HCT116 (cell line): ENCODE data around the gene WDR59. TPM values are rescaled to one million over a fixed set of nuclear protein-coding genes. Genes with fewer than 3 reads are reported as not detected.

Experiments
- ATAC-seq: fragments of 200-7000 bp; cut with Tn5 transposase; 2 replicates; pipeline ENCODE4 v1.9.1; 2020; ENCODE audit warnings: mild to moderate bottlenecking, moderate library complexity
- BruUV-seq: library from RNA; stranded (reverse); fragments of 400-500 nt; replicated peaks from 2 replicates; lab custom pipeline; 2021; lab: Mats Ljungman, UMichigan
- CTCF ChIA-PET: fragments of 300-600 bp; sonication (Branson Sonifier 250); formaldehyde crosslinking; loops from one replicate; lab custom pipeline; 2021; ENCODE audit warnings: antibody characterized with exemption; lab: Charles Lee
- POLR2A ChIA-PET: fragments of 300-600, 350-600 bp; sonication (Branson Sonifier 250); formaldehyde crosslinking; loops from one replicate; lab custom pipeline; 2021; ENCODE audit warnings: antibody characterized with exemption; lab: Charles Lee
- RAD21 ChIA-PET, 2 experiments: fragments of 300-600 bp; sonication (Branson Sonifier 250); formaldehyde crosslinking; loops; one replicate each; lab custom pipeline; 2023; ENCODE audit warnings: low total read pairs in 2 of 2; ENCODE audit not compliant: uncharacterized antibody in 2 of 2, unreplicated experiment in 2 of 2, low non-redundant PET in 1 of 2; lab: Charles Lee
- DNase-seq: peaks from one replicate; pipeline ENCODE4 v3.0.0-alpha.2; 2010; ENCODE audit warnings: low read depth, low spot score
- H2AFZ ChIP-seq: fragments of 200-600 bp; shearing (Covaris generic), sonication (generic); 2 replicates; pipeline ENCODE4 v1.6.1; 2017; ENCODE audit warnings: low read depth, mixed run types, mixed read lengths, antibody characterized with exemption, low read length; ENCODE audit not compliant: poor library complexity, severe bottlenecking
- H3K27ac ChIP-seq: 2 replicates; pipeline ENCODE4 v1.5.1; 2012; ENCODE audit warnings: low read depth, low read length
- H3K27me3 ChIP-seq: fragments of 200-600 bp; sonication (generic); 2 replicates; pipeline ENCODE4 v1.6.1; 2016; ENCODE audit warnings: mixed run types, low read length, mixed read lengths; ENCODE audit not compliant: insufficient read depth
- H3K36me3 ChIP-seq, 2 experiments: fragments of 200-500 bp in 1 of 2; fragments of 200-600 bp in 1 of 2; sonication (Bioruptor generic) in 1 of 2; sonication (generic) in 1 of 2; 2 replicates each; pipeline versions ENCODE4 v1.5.1 to v1.6.1; 2014 to 2016; ENCODE audit warnings: low read length in 2 of 2, inconsistent platforms in 1 of 2, mixed read lengths in 1 of 2, mixed run types in 1 of 2; ENCODE audit not compliant: insufficient read depth in 2 of 2, control insufficient read depth in 1 of 2
- H3K4me1 ChIP-seq, 2 experiments: fragments of 200-600 bp in 1 of 2; sonication (generic) in 1 of 2; 2 replicates each; pipeline versions ENCODE4 v1.5.1 to v1.6.1; 2012 to 2017; ENCODE audit warnings: low read length in 2 of 2, inconsistent platforms in 1 of 2, mild to moderate bottlenecking in 1 of 2, mixed read lengths in 1 of 2, mixed run types in 1 of 2, moderate library complexity in 1 of 2; ENCODE audit not compliant: insufficient read depth in 2 of 2, control insufficient read depth in 1 of 2
- H3K4me2 ChIP-seq: fragments of 200-600 bp; sonication (generic); 2 replicates; pipeline ENCODE4 v1.6.1; 2017; ENCODE audit warnings: mixed run types, low read length, mixed read lengths
- H3K4me3 ChIP-seq, 2 experiments: fragments of 200-600 bp in 1 of 2; sonication (generic) in 1 of 2; replicated peaks in 1 of 2; 2 replicates each; pipeline ENCODE4 v1.5.1; 2011 to 2016; ENCODE audit warnings: low read length in 2 of 2, control low read depth in 1 of 2, low read depth in 1 of 2, mild to moderate bottlenecking in 1 of 2, mixed read lengths in 1 of 2, mixed run types in 1 of 2
- H3K79me2 ChIP-seq: fragments of 200-600 bp; sonication (generic); 2 replicates; pipeline ENCODE4 v1.6.1; 2017; ENCODE audit warnings: mild to moderate bottlenecking, mixed run types, low read length, moderate library complexity, mixed read lengths; ENCODE audit not compliant: insufficient read depth
- H3K9ac ChIP-seq: fragments of 200-600 bp; sonication (generic); 2 replicates; pipeline ENCODE4 v1.6.1; 2016; ENCODE audit warnings: low read length, mixed read lengths
- H3K9me2 ChIP-seq: fragments of 200-600 bp; sonication (generic), shearing (Covaris generic); 2 replicates; pipeline ENCODE4 v1.6.1; 2017; ENCODE audit warnings: mixed run types, mild to moderate bottlenecking, moderate library complexity; ENCODE audit not compliant: insufficient read depth
- H3K9me3 ChIP-seq, 2 experiments: fragments of 200-500 bp in 1 of 2; fragments of 200-600 bp in 1 of 2; sonication (Bioruptor generic) in 1 of 2; sonication (generic) in 1 of 2; 2 replicates each; pipeline ENCODE4 v1.6.1; 2014 to 2017; ENCODE audit warnings: low read length in 2 of 2, mixed read lengths in 2 of 2, inconsistent platforms in 1 of 2, low read depth in 1 of 2, mild to moderate bottlenecking in 1 of 2, mixed run types in 1 of 2, moderate library complexity in 1 of 2; ENCODE audit not compliant: control insufficient read depth in 1 of 2, insufficient read depth in 1 of 2
- H4K20me1 ChIP-seq: fragments of 200-600 bp; sonication (generic), shearing (Covaris generic); 2 replicates; pipeline ENCODE4 v1.6.1; 2017; ENCODE audit warnings: mixed run types, mild to moderate bottlenecking, moderate library complexity; ENCODE audit not compliant: insufficient read depth
- ATF3 ChIP-seq: IDR thresholded peaks from 2 replicates; pipeline ENCODE4 v1.6.1; 2012
- CBX3 ChIP-seq: IDR thresholded peaks from 2 replicates; pipeline ENCODE4 v1.6.1; 2012; ENCODE audit warnings: low read depth
- CEBPB ChIP-seq: IDR thresholded peaks from 2 replicates; pipeline ENCODE4 v1.6.1; 2012; ENCODE audit warnings: low read depth
- ELF1 ChIP-seq: IDR thresholded peaks from 2 replicates; pipeline ENCODE4 v1.6.1; 2012; ENCODE audit warnings: low read depth, borderline replicate concordance
- EZH2phosphoT487 ChIP-seq: fragments of 200-600 bp; IDR thresholded peaks from 2 replicates; pipeline ENCODE4 v1.6.1; 2018; ENCODE audit warnings: antibody characterized with exemption, borderline replicate concordance
- JUND ChIP-seq: IDR thresholded peaks from 2 replicates; pipeline ENCODE4 v1.6.1; 2012
- MAX ChIP-seq: IDR thresholded peaks from 2 replicates; pipeline ENCODE4 v1.6.1; 2012
- POLR2A ChIP-seq: IDR thresholded peaks from 2 replicates; pipeline ENCODE4 v1.7.0; 2011; ENCODE audit warnings: borderline replicate concordance; ENCODE audit not compliant: insufficient read depth, insufficient read length; ENCODE audit errors: extremely low read depth
- RAD21 ChIP-seq: IDR thresholded peaks from 2 replicates; pipeline ENCODE4 v1.6.1; 2012; ENCODE audit warnings: low read depth, mild to moderate bottlenecking
- SIN3A ChIP-seq: IDR thresholded peaks from 2 replicates; pipeline ENCODE4 v1.6.1; 2012; ENCODE audit warnings: low read depth
- SP1 ChIP-seq: IDR thresholded peaks from 2 replicates; pipeline ENCODE4 v1.6.1; 2012; ENCODE audit warnings: low read depth
- YY1 ChIP-seq: IDR thresholded peaks from 2 replicates; pipeline ENCODE4 v1.6.1; 2011; ENCODE audit warnings: low read length, low read depth, moderate library complexity, mild to moderate bottlenecking; ENCODE audit not compliant: insufficient replicate concordance; ENCODE audit errors: extremely low read depth
- ZFX ChIP-seq: fragments of 450-650 bp; IDR thresholded peaks from 2 replicates; pipeline ENCODE4 v1.6.1; 2017
- ZNF274 ChIP-seq: fragments of 200-500 bp; sonication (Bioruptor generic); IDR thresholded peaks from 2 replicates; pipeline ENCODE4 v1.6.1; 2014; ENCODE audit warnings: mild to moderate bottlenecking, low read depth, low read length, inconsistent platforms
- intact Hi-C: fragments of 100-400 bp; cut with micrococcal nuclease; formaldehyde crosslinking; loops from 2 replicates; pipeline ENCODE4 v1.10.0; 2022
- total RNA-seq: library from RNA; stranded (reverse); gene quantifications from one replicate; pipeline ENCODE4 v1.2.1, GENCODE V29; 2021; ENCODE audit not compliant: unreplicated experiment
- TF ChIP-seq, protein P1 (sequence below), 3 experiments: fragments of 200-600 bp in 1 of 3; sonication (generic) in 1 of 3; IDR thresholded peaks in 2 of 3; conservative IDR thresholded peaks in 1 of 3; 2 replicates each; pipeline ENCODE4 v1.5.1; 2012 to 2017; ENCODE audit warnings: low read depth in 2 of 3, low read length in 2 of 3, antibody characterized with exemption in 1 of 3, borderline replicate concordance in 1 of 3, control low read depth in 1 of 3, mild to moderate bottlenecking in 1 of 3, mixed read lengths in 1 of 3, mixed run types in 1 of 3, moderate library complexity in 1 of 3; ENCODE audit not compliant: insufficient read depth in 1 of 3
- TF ChIP-seq, protein P2 (sequence below): IDR thresholded peaks from 2 replicates; pipeline ENCODE4 v1.6.1; 2012; ENCODE audit warnings: low read depth
- TF ChIP-seq, protein P3 (sequence below): IDR thresholded peaks from 2 replicates; pipeline ENCODE4 v1.6.1; 2011; ENCODE audit warnings: mild to moderate bottlenecking, low read length, moderate library complexity; ENCODE audit not compliant: insufficient replicate concordance; ENCODE audit errors: extremely low read depth

WDR59 gene
- total RNA-seq, 1 experiment from 2014 or later, result 96.9 TPM

GRCh38 chr16:75024182-75024581 lies 39.3 kb upstream of the WDR59 start:
- TF ChIP-seq ZFX (no peak), CBX3 (no peak), ZNF274 (no peak), ATF3 (no peak), YY1 (no peak), POLR2A (no peak), RAD21 (no peak), SP1 (no peak), MAX (no peak), JUND (no peak), CEBPB (no peak), SIN3A (no peak), EZH2phosphoT487 (no peak), ELF1 (no peak)
- TF ChIP-seq, protein P1, sequence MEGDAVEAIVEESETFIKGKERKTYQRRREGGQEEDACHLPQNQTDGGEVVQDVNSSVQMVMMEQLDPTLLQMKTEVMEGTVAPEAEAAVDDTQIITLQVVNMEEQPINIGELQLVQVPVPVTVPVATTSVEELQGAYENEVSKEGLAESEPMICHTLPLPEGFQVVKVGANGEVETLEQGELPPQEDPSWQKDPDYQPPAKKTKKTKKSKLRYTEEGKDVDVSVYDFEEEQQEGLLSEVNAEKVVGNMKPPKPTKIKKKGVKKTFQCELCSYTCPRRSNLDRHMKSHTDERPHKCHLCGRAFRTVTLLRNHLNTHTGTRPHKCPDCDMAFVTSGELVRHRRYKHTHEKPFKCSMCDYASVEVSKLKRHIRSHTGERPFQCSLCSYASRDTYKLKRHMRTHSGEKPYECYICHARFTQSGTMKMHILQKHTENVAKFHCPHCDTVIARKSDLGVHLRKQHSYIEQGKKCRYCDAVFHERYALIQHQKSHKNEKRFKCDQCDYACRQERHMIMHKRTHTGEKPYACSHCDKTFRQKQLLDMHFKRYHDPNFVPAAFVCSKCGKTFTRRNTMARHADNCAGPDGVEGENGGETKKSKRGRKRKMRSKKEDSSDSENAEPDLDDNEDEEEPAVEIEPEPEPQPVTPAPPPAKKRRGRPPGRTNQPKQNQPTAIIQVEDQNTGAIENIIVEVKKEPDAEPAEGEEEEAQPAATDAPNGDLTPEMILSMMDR (IDR thresholded peaks at IDR 0.05 in 2 of 3, conservative IDR thresholded peaks at IDR 0.05 in 1 of 3; ENCODE audit: borderline replicate concordance in 1 of 3, insufficient read depth in 1 of 3, low read depth in 2 of 3, low read length in 2 of 3), result no peak
- TF ChIP-seq, protein P2, sequence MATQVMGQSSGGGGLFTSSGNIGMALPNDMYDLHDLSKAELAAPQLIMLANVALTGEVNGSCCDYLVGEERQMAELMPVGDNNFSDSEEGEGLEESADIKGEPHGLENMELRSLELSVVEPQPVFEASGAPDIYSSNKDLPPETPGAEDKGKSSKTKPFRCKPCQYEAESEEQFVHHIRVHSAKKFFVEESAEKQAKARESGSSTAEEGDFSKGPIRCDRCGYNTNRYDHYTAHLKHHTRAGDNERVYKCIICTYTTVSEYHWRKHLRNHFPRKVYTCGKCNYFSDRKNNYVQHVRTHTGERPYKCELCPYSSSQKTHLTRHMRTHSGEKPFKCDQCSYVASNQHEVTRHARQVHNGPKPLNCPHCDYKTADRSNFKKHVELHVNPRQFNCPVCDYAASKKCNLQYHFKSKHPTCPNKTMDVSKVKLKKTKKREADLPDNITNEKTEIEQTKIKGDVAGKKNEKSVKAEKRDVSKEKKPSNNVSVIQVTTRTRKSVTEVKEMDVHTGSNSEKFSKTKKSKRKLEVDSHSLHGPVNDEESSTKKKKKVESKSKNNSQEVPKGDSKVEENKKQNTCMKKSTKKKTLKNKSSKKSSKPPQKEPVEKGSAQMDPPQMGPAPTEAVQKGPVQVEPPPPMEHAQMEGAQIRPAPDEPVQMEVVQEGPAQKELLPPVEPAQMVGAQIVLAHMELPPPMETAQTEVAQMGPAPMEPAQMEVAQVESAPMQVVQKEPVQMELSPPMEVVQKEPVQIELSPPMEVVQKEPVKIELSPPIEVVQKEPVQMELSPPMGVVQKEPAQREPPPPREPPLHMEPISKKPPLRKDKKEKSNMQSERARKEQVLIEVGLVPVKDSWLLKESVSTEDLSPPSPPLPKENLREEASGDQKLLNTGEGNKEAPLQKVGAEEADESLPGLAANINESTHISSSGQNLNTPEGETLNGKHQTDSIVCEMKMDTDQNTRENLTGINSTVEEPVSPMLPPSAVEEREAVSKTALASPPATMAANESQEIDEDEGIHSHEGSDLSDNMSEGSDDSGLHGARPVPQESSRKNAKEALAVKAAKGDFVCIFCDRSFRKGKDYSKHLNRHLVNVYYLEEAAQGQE, result no peak
- TF ChIP-seq, protein P3, sequence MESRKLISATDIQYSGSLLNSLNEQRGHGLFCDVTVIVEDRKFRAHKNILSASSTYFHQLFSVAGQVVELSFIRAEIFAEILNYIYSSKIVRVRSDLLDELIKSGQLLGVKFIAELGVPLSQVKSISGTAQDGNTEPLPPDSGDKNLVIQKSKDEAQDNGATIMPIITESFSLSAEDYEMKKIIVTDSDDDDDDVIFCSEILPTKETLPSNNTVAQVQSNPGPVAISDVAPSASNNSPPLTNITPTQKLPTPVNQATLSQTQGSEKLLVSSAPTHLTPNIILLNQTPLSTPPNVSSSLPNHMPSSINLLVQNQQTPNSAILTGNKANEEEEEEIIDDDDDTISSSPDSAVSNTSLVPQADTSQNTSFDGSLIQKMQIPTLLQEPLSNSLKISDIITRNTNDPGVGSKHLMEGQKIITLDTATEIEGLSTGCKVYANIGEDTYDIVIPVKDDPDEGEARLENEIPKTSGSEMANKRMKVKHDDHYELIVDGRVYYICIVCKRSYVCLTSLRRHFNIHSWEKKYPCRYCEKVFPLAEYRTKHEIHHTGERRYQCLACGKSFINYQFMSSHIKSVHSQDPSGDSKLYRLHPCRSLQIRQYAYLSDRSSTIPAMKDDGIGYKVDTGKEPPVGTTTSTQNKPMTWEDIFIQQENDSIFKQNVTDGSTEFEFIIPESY, result no peak
- Histone ChIP-seq H4K20me1 (0 out of 2 replicates have a peak, but pooled peaks cover 4% of the 10 kb centered on the region), H3K9me2 (no peaks in the 10 kb centered on the region), H3K4me2 (no peak overlapping the region), H3K9me3 (peaks cover 6 to 16% of the 10 kb centered on the region in 2 experiments; a peak in 2 of 4 replicates), H3K27me3 (no peaks in the 10 kb centered on the region), H3K79me2 (peaks cover 74% of the 10 kb centered on the region), H2AFZ (no peak overlapping the region), H3K36me3 (no peaks in the 10 kb centered on the region), H3K27ac (no peak overlapping the region), H3K4me3 (no peak overlapping the region), H3K4me1 (peaks cover 26 to 44% of the 10 kb centered on the region in 2 experiments), H3K9ac (no peak overlapping the region)
- ChIA-PET RAD21 (no interaction called here), CTCF (no interaction called here), POLR2A (no interaction called here)
- ATAC-seq, result no peak
- BruUV-seq, result no TSS peak
- intact Hi-C loops, result no loop called here
- DNase-seq, result no peak
